ENCODE data around the gene RBMS1.

DNA sequence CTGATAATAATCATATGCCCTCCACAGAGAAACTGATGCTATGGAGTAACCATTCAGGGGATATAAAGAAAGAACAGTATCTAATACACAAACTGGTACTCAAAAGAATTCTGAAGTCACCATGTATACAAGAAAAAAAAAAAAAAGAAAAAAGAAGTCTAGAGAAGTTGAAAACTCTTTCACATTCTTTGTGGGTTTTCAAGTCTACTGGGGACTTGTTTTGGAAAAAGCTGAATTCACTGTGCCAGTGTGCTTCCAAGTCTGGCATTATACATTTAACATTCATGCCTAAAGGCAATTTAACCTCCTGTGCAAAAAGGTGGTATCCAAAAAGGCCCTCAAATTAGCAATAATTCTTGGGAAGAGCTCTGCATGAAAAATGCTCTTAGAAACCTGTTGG is 198.7 kb downstream of the RBMS1 start:
- TF ChIP-seq POLR2A (IDR thresholded peaks at IDR 0.05) (no peak), POLR2AphosphoS5 (IDR thresholded peaks at IDR 0.05; ENCODE audit: insufficient read depth in 1 of 2, low read depth in 1 of 2) (no peak)
- TF ChIP-seq, protein P1, sequence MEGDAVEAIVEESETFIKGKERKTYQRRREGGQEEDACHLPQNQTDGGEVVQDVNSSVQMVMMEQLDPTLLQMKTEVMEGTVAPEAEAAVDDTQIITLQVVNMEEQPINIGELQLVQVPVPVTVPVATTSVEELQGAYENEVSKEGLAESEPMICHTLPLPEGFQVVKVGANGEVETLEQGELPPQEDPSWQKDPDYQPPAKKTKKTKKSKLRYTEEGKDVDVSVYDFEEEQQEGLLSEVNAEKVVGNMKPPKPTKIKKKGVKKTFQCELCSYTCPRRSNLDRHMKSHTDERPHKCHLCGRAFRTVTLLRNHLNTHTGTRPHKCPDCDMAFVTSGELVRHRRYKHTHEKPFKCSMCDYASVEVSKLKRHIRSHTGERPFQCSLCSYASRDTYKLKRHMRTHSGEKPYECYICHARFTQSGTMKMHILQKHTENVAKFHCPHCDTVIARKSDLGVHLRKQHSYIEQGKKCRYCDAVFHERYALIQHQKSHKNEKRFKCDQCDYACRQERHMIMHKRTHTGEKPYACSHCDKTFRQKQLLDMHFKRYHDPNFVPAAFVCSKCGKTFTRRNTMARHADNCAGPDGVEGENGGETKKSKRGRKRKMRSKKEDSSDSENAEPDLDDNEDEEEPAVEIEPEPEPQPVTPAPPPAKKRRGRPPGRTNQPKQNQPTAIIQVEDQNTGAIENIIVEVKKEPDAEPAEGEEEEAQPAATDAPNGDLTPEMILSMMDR (IDR thresholded peaks at IDR 0.05), result no peak

Measured in vagina (tissue), 2 donors.